ENCODE data around the gene PTPRG.

The PTPRG gene

GRCh38 chr3:61864886-61865285 is 303.5 kb downstream of the PTPRG start:
- DNase-seq (ENCODE audit: low read depth in 2 of 2): no peak

DNA sequence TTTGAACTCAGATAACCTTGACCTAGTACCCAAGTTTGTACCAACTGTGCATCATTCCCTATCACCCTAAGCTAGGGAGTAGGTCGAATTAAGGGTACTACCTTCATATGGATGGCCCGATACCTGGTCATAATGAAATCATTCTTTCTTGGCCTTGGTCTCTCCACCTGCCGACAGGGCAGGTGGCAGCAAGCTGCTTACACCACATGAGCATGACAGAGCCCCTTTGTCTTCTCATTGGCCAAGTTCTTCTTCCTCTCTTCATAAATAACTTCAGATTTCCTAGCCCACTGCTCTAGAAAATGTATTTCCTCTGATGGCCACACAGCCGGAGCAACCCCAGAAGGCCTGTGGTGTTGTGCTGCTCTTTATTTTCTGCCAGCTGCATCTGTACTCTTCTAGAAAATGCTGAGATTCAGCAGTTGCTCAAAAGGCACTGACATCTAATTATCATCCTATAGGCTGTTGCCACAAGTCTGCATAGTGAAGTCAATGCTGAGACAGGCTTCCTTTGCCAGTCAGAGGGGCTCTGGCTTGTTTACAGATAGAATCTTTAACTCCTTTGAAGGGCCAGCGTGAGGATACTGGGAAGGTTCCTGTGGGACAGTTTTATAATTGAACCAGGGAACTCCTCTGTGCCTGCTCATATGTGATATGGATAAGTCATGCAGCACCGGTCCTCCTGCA is 304.2 kb downstream of the PTPRG start:
- DNase-seq (ENCODE audit: low read depth in 2 of 2): no peak

GRCh38 chr3:61866153-61866542 is 304.8 kb downstream of the PTPRG start:
- no peak for DNase-seq (ENCODE audit: low read depth in 2 of 2)

GRCh38 chr3:61866961-61867461 is 305.6 kb downstream of the PTPRG start:
- DNase-seq (ENCODE audit: low read depth in 2 of 2): no peak

DNA sequence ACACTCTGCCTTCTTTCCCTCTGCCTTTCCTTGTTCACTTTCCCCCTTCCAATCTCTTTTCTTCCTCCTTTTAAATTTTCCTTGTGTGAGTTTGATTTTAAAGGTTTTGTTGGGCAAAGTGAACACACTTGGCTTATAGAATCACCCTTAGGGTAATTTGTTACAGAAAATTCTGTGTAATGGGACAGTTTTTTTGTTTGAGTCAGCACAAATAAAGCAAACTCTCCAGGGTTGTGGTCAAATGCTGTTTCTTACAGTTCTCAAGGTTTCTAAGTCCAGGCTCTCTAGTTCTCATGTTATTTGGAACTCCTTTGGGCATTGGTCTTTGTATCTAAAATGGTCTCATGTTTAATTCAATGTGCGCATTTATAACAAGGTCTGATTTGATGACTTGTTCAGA is 307.1 kb downstream of the PTPRG start:
- no peak for DNase-seq (ENCODE audit: low read depth in 2 of 2)

- DNase-seq (ENCODE audit: low read depth in 2 of 2): no peak
Observed at GRCh38 chr3:61869371-61869770, 308.0 kb downstream of the PTPRG start.

- no peak for DNase-seq (ENCODE audit: low read depth in 2 of 2)
Observed at GRCh38 chr3:61871644-61872043, 310.3 kb downstream of the PTPRG start.

DNA sequence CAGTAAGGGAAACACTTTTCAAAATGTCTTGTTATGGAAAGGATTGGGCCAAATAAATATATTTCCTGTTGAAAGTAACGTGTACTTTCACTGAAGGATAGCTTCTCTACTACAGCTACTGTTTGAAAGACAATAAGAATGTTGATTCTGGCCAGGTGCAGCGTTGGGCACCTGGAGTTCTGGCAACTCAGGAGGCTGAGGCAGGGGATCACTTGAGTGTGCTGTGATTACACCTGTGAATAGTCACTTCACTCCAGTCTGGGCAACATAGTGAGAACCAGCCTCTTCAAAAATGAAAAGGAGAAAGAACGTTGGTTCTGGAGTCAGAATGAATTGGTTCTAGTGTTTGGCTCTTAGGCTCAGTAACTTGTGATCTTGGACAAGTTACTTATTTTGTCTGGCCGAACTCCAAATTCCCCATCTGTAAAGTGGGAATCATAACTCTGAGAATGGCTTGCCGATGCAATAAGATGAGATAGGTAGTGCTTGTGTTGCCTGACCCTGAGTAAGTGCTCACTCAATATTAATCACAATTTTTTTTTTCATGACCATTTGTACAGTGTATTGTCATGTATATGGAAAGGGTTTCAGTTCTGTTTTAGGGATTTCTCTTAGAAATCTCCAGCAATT is 310.8 kb downstream of the PTPRG start:
- DNase-seq (ENCODE audit: low read depth in 2 of 2): no peak

DNA sequence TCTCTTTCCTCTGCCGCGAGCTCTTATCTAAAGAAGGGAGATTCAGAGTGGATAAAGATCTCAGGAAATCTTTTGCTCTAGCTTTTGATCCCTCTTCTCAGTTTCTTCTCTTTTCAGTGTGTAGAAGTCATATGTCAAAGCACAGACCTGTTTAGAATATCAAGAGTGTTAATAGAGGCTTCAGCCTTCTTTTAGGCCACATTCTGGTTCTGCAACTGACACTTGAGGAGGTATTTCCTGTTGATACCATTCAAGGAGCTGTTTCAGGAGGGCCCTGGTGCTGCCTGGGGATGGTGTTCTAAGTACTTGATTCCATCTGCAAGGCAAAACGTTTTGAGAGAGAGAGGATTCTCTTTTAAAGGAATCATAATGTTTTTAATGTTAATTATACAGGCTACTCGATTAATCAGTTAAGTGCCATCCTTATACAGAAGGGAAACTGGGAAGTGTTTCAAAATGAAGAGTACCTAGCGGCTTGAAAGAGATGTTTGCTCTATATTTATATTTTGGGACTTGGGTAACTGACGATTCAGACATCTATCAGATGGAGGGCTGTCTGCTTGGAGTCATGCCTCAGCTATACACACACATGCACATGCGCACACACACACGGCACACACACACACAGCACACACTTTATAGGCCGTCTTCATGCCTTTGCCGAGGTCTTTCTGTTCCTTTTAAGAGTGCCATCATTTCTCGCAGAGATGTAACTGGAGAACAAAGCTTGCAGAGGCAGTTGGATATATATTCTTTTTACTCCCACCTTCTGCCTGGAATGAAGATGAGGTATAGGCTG is 313.9 kb downstream of the PTPRG start:
- DNase-seq (ENCODE audit: low read depth in 2 of 2): no peak

GRCh38 chr3:61875976-61876671 is 314.8 kb downstream of the PTPRG start:
- no peak for DNase-seq (ENCODE audit: low read depth in 2 of 2)

- DNase-seq (ENCODE audit: low read depth in 2 of 2): no peak
Observed at GRCh38 chr3:61876797-61877196, 315.4 kb downstream of the PTPRG start.

DNA sequence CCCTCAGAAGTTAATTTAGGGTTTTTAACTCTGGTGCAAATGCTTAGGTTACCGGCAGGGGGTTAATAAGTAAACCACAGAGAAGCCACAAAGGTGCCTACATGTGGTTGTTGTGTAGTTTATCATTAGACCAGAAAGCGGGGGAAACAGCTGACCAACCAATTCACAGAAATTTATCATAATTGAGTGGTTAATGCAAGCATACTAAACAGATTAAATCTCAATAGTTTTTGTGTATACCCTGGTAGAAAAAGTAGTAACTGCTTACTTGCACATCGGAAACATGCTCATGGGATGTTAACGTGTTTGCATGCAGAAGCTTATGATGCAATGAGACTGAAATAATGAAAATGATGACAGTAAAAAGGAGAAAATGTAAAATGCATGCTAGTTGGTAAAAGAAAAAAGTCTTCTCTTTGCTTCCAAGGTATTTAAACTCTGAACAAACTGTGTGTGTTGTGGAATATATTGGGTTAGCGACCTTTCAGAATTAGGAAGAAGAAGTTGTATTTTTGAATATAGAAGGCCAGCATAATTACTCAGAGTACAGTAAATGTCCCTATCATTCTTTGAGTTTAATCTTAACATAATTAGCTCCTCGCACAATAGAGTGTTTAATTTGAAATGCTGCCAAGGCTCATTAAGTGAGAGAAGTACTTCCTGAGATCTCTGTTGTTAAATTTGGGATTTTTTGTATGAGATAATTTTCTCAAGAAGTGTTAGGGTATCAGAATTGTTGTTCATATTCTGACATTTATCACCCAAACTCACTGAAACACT is 316.2 kb downstream of the PTPRG start:
- no peak for DNase-seq (ENCODE audit: low read depth in 2 of 2)

- DNase-seq (ENCODE audit: low read depth in 2 of 2): no peak
Observed at GRCh38 chr3:61882253-61882652, 320.9 kb downstream of the PTPRG start.

DNA sequence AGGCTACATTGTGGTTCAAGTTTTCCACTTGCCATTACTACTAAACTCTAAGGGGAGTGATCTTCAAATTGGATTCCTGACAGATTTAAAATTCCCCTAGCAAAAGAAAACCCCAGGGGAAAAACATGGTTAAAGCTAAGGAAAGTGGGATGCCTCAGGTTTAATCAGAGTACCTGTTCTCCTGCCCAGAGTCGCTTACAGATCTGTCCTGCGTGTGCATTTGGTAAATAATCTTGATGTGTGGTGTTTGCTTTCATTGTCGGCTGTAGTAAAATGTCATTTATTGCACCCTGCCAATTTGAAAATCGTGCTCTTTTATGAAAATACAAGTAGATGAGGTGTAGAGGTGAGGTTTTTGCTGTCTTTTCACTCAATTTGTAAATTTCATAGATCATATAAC is 323.4 kb downstream of the PTPRG start:
- DNase-seq (ENCODE audit: low read depth in 2 of 2): no peak

- no peak for DNase-seq (ENCODE audit: low read depth in 2 of 2)
Observed at GRCh38 chr3:61885414-61885813, 324.0 kb downstream of the PTPRG start.

GRCh38 chr3:61887206-61887605 is 325.8 kb downstream of the PTPRG start:
- DNase-seq (ENCODE audit: low read depth in 2 of 2): no peak

DNA sequence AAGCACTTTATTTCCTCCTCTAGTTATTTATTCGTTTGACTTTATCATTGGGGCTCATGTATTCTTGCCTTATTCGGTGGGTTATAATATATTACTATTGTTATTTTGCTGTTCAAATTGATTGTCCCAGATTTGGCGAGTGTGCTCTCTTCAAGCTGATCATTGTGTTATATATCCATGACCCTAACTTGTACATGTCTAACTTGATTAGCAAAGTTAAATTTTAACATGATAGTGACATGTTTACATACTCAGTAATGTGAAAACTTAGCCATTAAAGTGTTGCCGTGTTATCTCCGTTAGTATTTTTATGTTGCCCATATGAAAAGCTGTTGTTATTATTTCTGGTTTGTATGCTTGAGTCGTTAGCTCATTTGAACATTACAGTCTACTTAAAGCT is 327.9 kb downstream of the PTPRG start:
- DNase-seq (ENCODE audit: low read depth in 2 of 2): no peak

DNA sequence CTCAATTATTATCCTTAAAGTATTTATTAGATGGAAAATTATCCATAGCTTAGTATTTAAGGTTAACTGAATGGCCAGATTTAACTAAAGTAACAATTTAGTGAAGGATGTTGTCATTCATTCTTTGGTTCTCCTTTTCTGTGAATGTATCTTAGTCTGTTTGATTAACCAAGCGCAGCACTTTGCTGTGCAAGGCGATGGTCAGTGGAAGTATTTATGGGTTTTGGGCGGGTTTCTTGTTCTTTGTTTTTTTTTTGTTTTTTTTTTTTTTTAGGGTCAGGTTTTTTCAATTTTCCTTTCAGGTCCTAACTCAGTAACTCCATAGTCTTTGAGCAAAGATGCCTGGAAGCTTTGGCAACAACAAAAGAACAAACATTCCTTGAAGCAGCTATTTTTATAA is 328.8 kb downstream of the PTPRG start:
- no peak for DNase-seq (ENCODE audit: low read depth in 2 of 2)

DNA sequence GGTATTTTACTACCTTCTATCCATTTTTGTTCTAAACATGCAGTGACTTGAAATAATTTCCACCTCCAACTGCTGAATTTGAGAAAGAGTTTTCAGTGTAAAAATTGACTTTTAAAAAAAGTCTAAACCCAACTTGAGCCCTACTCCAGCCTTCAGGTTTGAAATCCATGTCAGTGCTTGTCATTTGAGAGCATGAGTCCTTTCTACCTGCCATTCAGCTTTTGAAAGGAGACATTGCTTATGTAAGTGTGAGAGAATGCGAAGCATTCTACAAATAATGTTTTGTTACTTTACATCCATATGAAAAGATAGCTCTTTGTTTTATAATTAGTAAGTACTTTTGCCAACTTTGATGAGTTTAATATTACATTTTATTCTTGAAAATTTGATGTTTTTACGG is 329.2 kb downstream of the PTPRG start:
- no peak for DNase-seq (ENCODE audit: low read depth in 2 of 2)

DNA sequence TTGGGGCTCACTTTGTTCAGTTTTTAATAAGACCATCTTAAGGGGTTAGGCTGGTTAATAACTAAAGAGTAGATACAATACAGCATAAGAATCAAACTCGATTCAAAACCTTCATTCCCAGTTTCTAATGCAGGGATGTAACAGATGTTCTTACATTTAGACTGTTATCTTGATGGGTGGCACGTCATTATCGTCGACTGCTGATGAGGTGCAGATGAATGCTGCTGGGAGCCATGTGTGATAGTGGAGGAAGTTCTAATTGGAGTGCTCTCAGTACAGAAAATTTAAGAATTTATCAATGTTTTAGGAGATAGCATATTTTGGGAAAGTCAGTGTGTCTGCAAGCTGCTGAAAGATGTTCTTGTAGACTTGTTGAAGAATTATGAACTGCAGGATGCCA is 331.5 kb downstream of the PTPRG start:
- DNase-seq (ENCODE audit: low read depth in 2 of 2): no peak

DNA sequence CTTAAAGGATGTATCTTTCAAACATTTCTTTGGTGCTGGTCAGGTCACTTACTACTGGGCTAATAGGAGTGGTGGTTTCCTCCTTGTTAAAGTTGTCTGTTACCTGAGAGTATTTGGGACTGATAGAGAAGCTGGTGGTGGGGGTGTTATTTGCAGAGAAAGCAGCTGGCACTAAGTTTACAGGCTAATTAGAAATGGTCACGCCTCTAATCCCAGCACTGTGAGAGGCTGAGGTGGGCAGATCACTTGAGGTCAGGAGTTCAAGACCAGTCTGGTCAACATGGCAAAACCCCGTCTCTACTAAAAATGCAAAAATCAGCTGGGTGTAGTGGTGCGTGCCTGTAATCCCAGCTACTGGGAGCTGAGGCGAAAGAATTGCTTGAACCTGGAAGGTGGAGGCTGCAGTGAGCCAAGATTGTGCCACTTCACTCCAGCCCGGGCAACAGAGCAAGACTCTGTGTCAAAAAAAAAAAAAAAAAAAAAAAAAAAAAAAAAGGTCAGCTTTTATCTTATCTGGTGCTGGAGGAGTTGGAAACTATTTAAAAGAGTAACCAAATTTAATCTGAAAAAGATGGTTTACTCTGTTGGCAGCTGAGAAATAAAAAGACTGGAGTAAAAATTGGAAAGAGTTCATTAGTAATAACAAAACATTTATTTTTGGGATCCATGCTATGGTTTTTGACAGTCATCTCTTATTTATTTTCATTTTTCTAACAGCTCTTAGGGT is 332.6 kb downstream of the PTPRG start:
- DNase-seq (ENCODE audit: low read depth in 2 of 2): no peak
